GM23248 (cell line): ENCODE data around the gene KISS1R. TPM values are rescaled to one million over a fixed set of nuclear protein-coding genes. Genes with fewer than 3 reads are reported as not detected.
A peak's percentile ranks its signal among the peaks of the same experiment; 100 is the strongest.
"Not testable (repeated sequence)": the region's sequence is repeated elsewhere in the genome, so short reads cannot be mapped to it uniquely, and the experiment has no call there.

Experiments
- DNase-seq: peaks from one replicate; pipeline ENCODE4 v3.0.0-alpha.2; 2015
- H2AFZ ChIP-seq: fragments of 200-600 bp; sonication (generic); 2 replicates; pipeline ENCODE4 v1.6.1; 2016; ENCODE audit warnings: antibody characterized with exemption
- H3F3A ChIP-seq: fragments of 200-600 bp; sonication (generic); 2 replicates; pipeline ENCODE4 v1.6.1; 2016; ENCODE audit warnings: mild to moderate bottlenecking, antibody characterized with exemption, mixed run types; ENCODE audit not compliant: insufficient read depth
- H3K27ac ChIP-seq: fragments of 200-600 bp; sonication (generic); 2 replicates; pipeline ENCODE4 v1.5.1; 2016; ENCODE audit warnings: mild to moderate bottlenecking
- H3K27me3 ChIP-seq: fragments of 200-600 bp; sonication (generic); replicated peaks from 2 replicates; pipeline ENCODE4 v1.6.1; 2016; ENCODE audit warnings: mild to moderate bottlenecking; ENCODE audit not compliant: insufficient read depth
- H3K36me3 ChIP-seq: fragments of 200-600 bp; sonication (generic); 2 replicates; pipeline ENCODE4 v1.6.1; 2016; ENCODE audit warnings: low read depth, mild to moderate bottlenecking
- H3K4me1 ChIP-seq: fragments of 200-600 bp; sonication (generic); 2 replicates; pipeline ENCODE4 v1.6.1; 2016; ENCODE audit warnings: mild to moderate bottlenecking; ENCODE audit not compliant: insufficient read depth
- H3K4me2 ChIP-seq: fragments of 200-600 bp; sonication (generic); one replicate; pipeline ENCODE4 v1.6.1; 2016; ENCODE audit warnings: mild to moderate bottlenecking; ENCODE audit not compliant: unreplicated experiment
- H3K4me3 ChIP-seq: fragments of 200-600 bp; sonication (generic); 2 replicates; pipeline ENCODE4 v1.5.1; 2016; ENCODE audit warnings: mild to moderate bottlenecking
- H3K79me2 ChIP-seq: fragments of 200-600 bp; sonication (generic); 2 replicates; pipeline ENCODE4 v1.6.1; 2016; ENCODE audit warnings: mild to moderate bottlenecking; ENCODE audit not compliant: insufficient read depth
- H3K9ac ChIP-seq: fragments of 200-600 bp; sonication (generic); 2 replicates; pipeline ENCODE4 v1.6.1; 2016; ENCODE audit warnings: mild to moderate bottlenecking
- H3K9me2 ChIP-seq: fragments of 200-600 bp; sonication (generic); 2 replicates; pipeline ENCODE4 v1.6.1; 2016; ENCODE audit warnings: mixed run types, mild to moderate bottlenecking, moderate library complexity; ENCODE audit not compliant: insufficient read depth
- H3K9me3 ChIP-seq: fragments of 200-600 bp; sonication (generic); one replicate; pipeline ENCODE4 v1.6.1; 2017; ENCODE audit warnings: low read depth
- H4K20me1 ChIP-seq: fragments of 200-600 bp; sonication (generic); 2 replicates; pipeline ENCODE4 v1.6.0; 2016; ENCODE audit not compliant: insufficient read depth
- EZH2 ChIP-seq: fragments of 200-600 bp; sonication (generic); IDR thresholded peaks from 2 replicates; pipeline ENCODE4 v1.6.1; 2018; ENCODE audit warnings: antibody characterized with exemption, mild to moderate bottlenecking; ENCODE audit not compliant: insufficient read depth, poor library complexity, severe bottlenecking
- EZH2phosphoT487 ChIP-seq: fragments of 200-600 bp; sonication (generic); IDR thresholded peaks from 2 replicates; pipeline ENCODE4 v1.6.1; 2018; ENCODE audit warnings: antibody characterized with exemption, moderate library complexity, mild to moderate bottlenecking, low read depth; ENCODE audit not compliant: insufficient read depth
- WGBS, 2 experiments: methylation state at CpG; one replicate each; pipeline ENCODE4 v1.1.6; 2015 to 2017; ENCODE audit warnings: low lambda C conversion rate in 2 of 2, low coverage in 1 of 2; ENCODE audit errors: missing lambda C conversion rate in 2 of 2; 5-methylcytosine and 5-hydroxymethylcytosine counted together
- in situ Hi-C: fragments of 300-500 bp; cut with MboI; formaldehyde crosslinking; loops from 2 replicates; pipeline ENCODE4 v1.15.0; 2020
- polyA plus RNA-seq: library from polyadenylated mRNA; unstranded; fragments of >200 nt; fragmentation: Nextera tagmentation; extraction: Ambion mirVana; gene quantifications from 2 replicates; pipeline ENCODE4 v1.2.1, GENCODE V29; 2016
- total RNA-seq: library from RNA; depleted of rRNA; stranded (reverse); fragments of >200 nt; shearing (Covaris generic); gene quantifications from 2 replicates; pipeline ENCODE4 v1.2.3, GENCODE V29; 2014

The KISS1R gene
- total and polyA plus RNA-seq, 2 experiments from 2014 or later, result not detected

- no peak for DNase-seq
- Histone ChIP-seq H3K27ac (no peak overlapping the region), H3K36me3 (no peaks in the 10 kb centered on the region), H3K9me3 (no peaks in the 10 kb centered on the region), H3K27me3 (no peaks in the 10 kb centered on the region), H3K79me2 (peaks cover 92% of the 10 kb centered on the region), H3K4me1 (peaks cover 18% of the 10 kb centered on the region; the same call in 1 of the 2 replicates), H2AFZ (no peak overlapping the region), H3K9me2 (no peaks in the 10 kb centered on the region), H4K20me1 (no peaks in the 10 kb centered on the region), H3K9ac (no peak overlapping the region), H3K4me2 (no peak overlapping the region), H3F3A (no peaks in the 10 kb centered on the region), H3K4me3 (no peak overlapping the region)
- TF ChIP-seq EZH2 (no peak), EZH2phosphoT487 (no peak)
- 92 to 95% methylated on average over 22 to 40 of the region's 43 CpGs for WGBS, 2 experiments
- in situ Hi-C loops, result no loop called here
Observed at GRCh38 chr19:954672-955494, 37.8 kb downstream of the KISS1R start.

DNA sequence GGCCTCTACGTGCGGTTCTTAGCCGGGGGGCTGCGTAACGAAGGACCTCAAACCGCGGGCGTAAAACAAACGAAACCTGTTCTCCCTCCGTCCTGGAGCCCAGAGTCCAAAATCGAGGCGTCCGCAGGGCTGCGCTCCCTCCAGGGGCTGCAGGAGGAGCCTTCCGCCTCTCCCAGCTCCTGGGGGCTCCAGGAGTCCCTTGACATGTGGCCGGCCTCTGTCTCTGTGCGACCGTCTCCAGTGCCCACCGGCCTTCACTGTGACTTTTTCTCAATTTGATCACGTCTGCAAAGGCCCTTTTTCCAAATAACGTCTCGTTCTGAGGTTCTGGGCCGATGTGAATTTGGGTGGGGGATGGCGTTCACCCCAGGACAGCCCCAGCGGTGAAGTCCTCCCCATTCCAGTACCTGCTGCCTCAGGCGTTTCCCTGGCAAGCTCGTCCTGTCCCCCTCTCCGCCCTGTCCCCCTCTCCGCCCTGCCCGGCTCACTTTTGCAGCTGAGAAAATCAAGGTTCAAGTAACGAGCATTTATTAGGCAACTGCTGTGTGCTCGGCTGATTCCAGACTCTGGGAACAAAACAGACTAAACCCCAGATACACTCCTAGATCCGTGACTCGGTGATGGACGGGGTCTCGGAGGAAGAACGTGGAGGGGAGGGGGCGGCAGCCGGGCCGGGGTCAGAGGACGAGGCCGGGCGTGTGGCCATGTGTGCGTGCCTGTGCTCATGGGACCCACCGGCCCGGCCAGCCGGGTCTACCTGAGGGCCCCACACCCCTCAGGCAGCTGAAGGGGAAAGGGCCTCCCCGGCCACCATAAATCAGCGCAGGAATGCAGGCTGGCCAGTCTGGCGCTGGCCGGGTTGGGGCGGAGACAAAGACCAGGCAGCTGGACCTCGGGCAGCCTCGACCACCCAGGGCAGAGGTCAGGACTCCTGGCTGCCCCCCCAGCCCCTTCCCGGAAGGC is 39.0 kb downstream of the KISS1R start:
- Histone ChIP-seq H3K4me1 (peaks cover 18% of the 10 kb centered on the region; the same call in 1 of the 2 replicates), H3K4me3 (no peak overlapping the region), H3K4me2 (no peak overlapping the region), H3K9ac (no peak overlapping the region), H3K9me3 (no peaks in the 10 kb centered on the region), H3K27ac (no peak overlapping the region), H3K9me2 (no peaks in the 10 kb centered on the region), H2AFZ (no peak overlapping the region), H3K27me3 (no peaks in the 10 kb centered on the region), H4K20me1 (no peaks in the 10 kb centered on the region), H3F3A (no peaks in the 10 kb centered on the region), H3K79me2 (peaks cover 94% of the 10 kb centered on the region), H3K36me3 (no peaks in the 10 kb centered on the region)
- no peak for DNase-seq
- TF ChIP-seq EZH2 (no peak), EZH2phosphoT487 (no peak)
- in situ Hi-C loops, result no loop called here
- 88 to 89% methylated on average over 45 to 54 of the region's 55 CpGs for WGBS, 2 experiments

DNA sequence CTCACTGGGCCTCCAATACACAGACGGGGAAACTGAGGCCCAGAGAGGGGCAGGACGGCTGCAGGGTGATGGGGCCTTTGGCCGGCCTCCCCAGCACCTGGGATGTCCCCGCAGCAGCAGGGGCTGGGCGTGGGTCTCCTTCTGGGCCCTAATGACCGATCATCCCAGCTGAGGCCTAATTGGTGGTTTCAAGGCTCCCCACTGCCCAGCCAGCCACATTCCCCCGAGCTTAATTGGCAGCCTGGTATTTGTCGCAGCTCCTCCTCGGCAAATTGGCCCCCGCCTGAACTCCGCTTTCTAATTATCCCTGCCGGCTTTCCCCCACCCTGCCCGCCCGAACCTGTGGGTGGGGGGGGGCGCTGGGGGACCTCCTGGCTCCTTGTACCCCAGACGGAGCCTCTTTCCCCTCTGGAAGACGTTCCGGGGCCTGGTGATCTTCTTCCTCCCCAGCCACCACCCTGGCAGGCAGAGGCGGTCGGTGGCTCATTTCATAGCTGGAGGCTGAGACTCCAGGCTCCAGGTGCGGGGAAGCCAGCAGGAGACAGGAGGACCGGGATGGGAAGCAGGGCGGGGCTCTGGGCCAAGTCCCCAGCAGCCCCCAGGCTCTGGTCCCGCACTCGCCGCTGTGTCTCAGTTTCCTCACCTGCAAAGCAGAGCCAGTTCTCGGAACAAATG is 39.8 kb downstream of the KISS1R start:
- H3K9ac ChIP-seq, result no peak overlapping the region
- peak; percentile 52 for DNase-seq
- H4K20me1 ChIP-seq, result no peaks in the 10 kb centered on the region
- H3K9me3 ChIP-seq, result no peaks in the 10 kb centered on the region
- no peaks in the 10 kb centered on the region for H3K27me3 ChIP-seq
- H3F3A ChIP-seq, result no peaks in the 10 kb centered on the region
- WGBS, 2 experiments, result 51 to 52% methylated on average over 18 to 26 of the region's 27 CpGs
- no peak overlapping the region for H3K4me3 ChIP-seq
- peaks cover 89% of the 10 kb centered on the region for H3K79me2 ChIP-seq
- H3K4me1 ChIP-seq, result peaks cover 11% of the 10 kb centered on the region; the same call in 1 of the 2 replicates
- in situ Hi-C loops, result no loop called here
- H3K4me2 ChIP-seq, result no peak overlapping the region
- no peaks in the 10 kb centered on the region for H3K36me3 ChIP-seq
- no peaks in the 10 kb centered on the region for H3K9me2 ChIP-seq
- no peak for TF ChIP-seq EZH2phosphoT487
- TF ChIP-seq EZH2, result no peak
- no peak overlapping the region for H2AFZ ChIP-seq
- H3K27ac ChIP-seq, result no peak overlapping the region

GRCh38 chr19:957578-957977 is 40.4 kb downstream of the KISS1R start:
- H3F3A ChIP-seq, H3K4me3 ChIP-seq, H3K27ac ChIP-seq, H2AFZ ChIP-seq, DNase-seq, H3K27me3 ChIP-seq, H3K9me3 ChIP-seq, H3K4me2 ChIP-seq, in situ Hi-C loops, H4K20me1 ChIP-seq, H3K36me3 ChIP-seq, H3K9ac ChIP-seq, H3K9me2 ChIP-seq: not testable (repeated sequence)
- 93 to 97% methylated on average over 9 of the region's 9 CpGs for WGBS, 2 experiments
- peaks cover 87% of the 10 kb centered on the region for H3K79me2 ChIP-seq
- H3K4me1 ChIP-seq, result peaks cover 12% of the 10 kb centered on the region; the same call in 1 of the 2 replicates
